PC-3 (cell line): ENCODE data around the gene RTN3. TPM values are rescaled to one million over a fixed set of nuclear protein-coding genes. Genes with fewer than 3 reads are reported as not detected.

Experiments used
- ATAC-seq: fragments of 200-7000 bp; cut with Tn5 transposase; 2 replicates; pipeline ENCODE4 v1.9.1; 2020; ENCODE audit warnings: mild to moderate bottlenecking, moderate library complexity
- BruUV-seq: library from RNA; stranded (reverse); fragments of 400-500 nt; replicated peaks from 2 replicates; lab custom pipeline; 2021; lab: Mats Ljungman, UMichigan
- CTCF ChIA-PET: fragments of 300-600 bp; sonication (Branson Sonifier 250); formaldehyde crosslinking; loops from one replicate; lab custom pipeline; 2022; ENCODE audit warnings: antibody characterized with exemption; lab: Charles Lee
- POLR2A ChIA-PET: fragments of 300-600 bp; sonication (Branson Sonifier 250); formaldehyde crosslinking; loops from one replicate; lab custom pipeline; 2022; ENCODE audit warnings: antibody characterized with exemption; ENCODE audit not compliant: unreplicated experiment; lab: Charles Lee
- DNase-seq: peaks from one replicate; pipeline ENCODE4 v3.0.0-alpha.2; 2015
- H2AFZ ChIP-seq: fragments of 300-600 bp; sonication (generic); 2 replicates; pipeline ENCODE4 v1.6.0; 2016; ENCODE audit warnings: antibody characterized with exemption, low read length
- H3F3A ChIP-seq: fragments of 300-600 bp; sonication (generic); one replicate; pipeline ENCODE4 v1.6.0; 2017; ENCODE audit warnings: antibody characterized with exemption, low read length, control low read depth, mild to moderate bottlenecking; ENCODE audit not compliant: unreplicated experiment
- H3K27ac ChIP-seq: fragments of 300-600 bp; sonication (generic); 2 replicates; pipeline ENCODE4 v1.5.1; 2016; ENCODE audit warnings: mild to moderate bottlenecking, low read length
- H3K27me3 ChIP-seq: fragments of 300-600 bp; sonication (generic); 2 replicates; pipeline ENCODE4 v1.6.1; 2016; ENCODE audit warnings: low read length, mixed read lengths
- H3K36me3 ChIP-seq: fragments of 300-600 bp; sonication (generic); 2 replicates; pipeline ENCODE4 v1.6.1; 2016; ENCODE audit warnings: low read depth, mixed run types, low read length, mixed read lengths
- H3K4me1 ChIP-seq: fragments of 300-600 bp; sonication (generic); 2 replicates; pipeline ENCODE4 v1.5.1; 2016; ENCODE audit warnings: low read length; ENCODE audit not compliant: insufficient read depth
- H3K4me2 ChIP-seq: fragments of 300-600 bp; sonication (generic); 2 replicates; pipeline ENCODE4 v1.6.0; 2016; ENCODE audit warnings: low read length
- H3K4me3 ChIP-seq: fragments of 300-600 bp; sonication (generic); 2 replicates; pipeline ENCODE4 v1.5.1; 2016; ENCODE audit warnings: mild to moderate bottlenecking, low read length, mixed read lengths
- H3K79me2 ChIP-seq: fragments of 300-600 bp; sonication (generic); 2 replicates; pipeline ENCODE4 v1.6.1; 2017; ENCODE audit warnings: low read length, mixed read lengths
- H3K9ac ChIP-seq: fragments of 300-600 bp; sonication (generic); 2 replicates; pipeline ENCODE4 v1.6.0; 2016; ENCODE audit warnings: mild to moderate bottlenecking, low read length
- H3K9me2 ChIP-seq: fragments of 300-600 bp; sonication (generic); replicated peaks from 2 replicates; pipeline ENCODE4 v1.6.1; 2016; ENCODE audit warnings: mixed run types, low read length, mixed read lengths
- H3K9me3 ChIP-seq: fragments of 300-600 bp; sonication (generic); 2 replicates; pipeline ENCODE4 v1.6.1; 2016; ENCODE audit warnings: low read length, mixed read lengths
- H4K20me1 ChIP-seq: fragments of 300-600 bp; sonication (generic); 2 replicates; pipeline ENCODE4 v1.6.1; 2016; ENCODE audit warnings: low read length, mixed read lengths
- EZH2 ChIP-seq: fragments of 300-600 bp; sonication (generic); IDR thresholded peaks from one replicate; pipeline ENCODE4 v1.6.1; 2017; ENCODE audit warnings: antibody characterized with exemption, mild to moderate bottlenecking, low read length; ENCODE audit not compliant: unreplicated experiment
- EZH2phosphoT487 ChIP-seq: fragments of 300-600 bp; sonication (generic); IDR thresholded peaks from 2 replicates; pipeline ENCODE4 v1.6.1; 2018; ENCODE audit warnings: mild to moderate bottlenecking, antibody characterized with exemption, low read length, borderline replicate concordance
- intact Hi-C: fragments of 100-400 bp; cut with micrococcal nuclease; formaldehyde crosslinking; loops from 2 replicates; pipeline ENCODE4 v1.9.0; 2023
- total RNA-seq: library from RNA; depleted of rRNA; stranded (reverse); fragments of >200 nt; gene quantifications from 2 replicates; pipeline ENCODE4 v1.2.3, GENCODE V29; 2014; rRNA removed
- TF ChIP-seq, protein P1 (sequence below): fragments of 300-600 bp; sonication (generic); conservative IDR thresholded peaks from 2 replicates; pipeline ENCODE4 v1.5.1; 2017; ENCODE audit warnings: antibody characterized with exemption, low read depth, mild to moderate bottlenecking, low read length

The RTN3 gene
- total RNA-seq, 1 experiment from 2014 or later, result 100 TPM

DNA sequence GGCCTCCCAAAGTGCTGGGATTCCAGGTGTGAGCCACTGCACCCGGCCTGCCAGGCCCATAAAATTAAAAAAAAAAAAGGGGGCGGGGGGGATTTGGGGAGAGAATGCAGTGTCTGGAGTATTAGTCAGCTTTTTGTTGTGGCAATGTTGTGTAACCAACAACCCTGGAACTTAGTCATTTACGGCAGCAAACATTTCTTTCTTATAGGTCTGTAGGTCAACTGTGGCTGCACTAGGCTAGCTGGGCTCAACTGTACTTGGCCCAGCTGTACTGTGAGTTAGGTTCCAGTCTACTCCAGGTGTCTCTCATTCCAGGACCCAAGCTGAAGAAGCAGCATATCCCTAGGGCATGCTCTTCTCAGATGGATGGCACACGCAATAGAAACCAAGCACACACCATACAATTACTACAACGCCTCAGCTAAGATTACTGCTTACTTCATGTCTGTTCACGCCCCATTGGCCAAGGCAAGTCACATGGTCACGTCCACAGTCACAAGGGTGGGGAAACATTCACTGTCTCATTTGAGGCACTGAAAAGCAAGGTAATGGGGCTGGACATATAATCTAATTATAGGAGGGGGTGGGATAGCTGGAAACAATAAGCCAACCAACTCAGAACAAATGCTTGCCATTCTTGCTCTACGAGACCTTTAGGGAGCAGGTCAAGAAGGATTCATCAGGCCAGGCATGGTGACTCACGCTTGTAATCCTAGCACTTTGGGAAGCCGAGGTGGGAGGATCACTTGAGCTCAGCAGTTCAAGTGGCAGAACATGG is 121.5 kb downstream of the RTN3 start:
- no peaks in the 10 kb centered on the region for H4K20me1 ChIP-seq
- H3K9me3 ChIP-seq, result no peaks in the 10 kb centered on the region
- H3K27me3 ChIP-seq, result no peaks in the 10 kb centered on the region
- no peaks in the 10 kb centered on the region for H3K9me2 ChIP-seq
- H3K27ac ChIP-seq, result peak overlapping the region; percentile 85
- H3K9ac ChIP-seq, result peak overlapping the region; percentile 37
- no peaks in the 10 kb centered on the region for H3K36me3 ChIP-seq
- H3K79me2 ChIP-seq, result no peaks in the 10 kb centered on the region
- CTCF ChIA-PET, result interaction anchor here (0.5 to 1.5 kb wide), 2 partner anchors 8 to 143 kb away, joined by 4 to 5 read pairs; no protein-coding TSS in a partner anchor
- DNase-seq (peak; percentile 90), ATAC-seq (peak; percentile 68)
- peak overlapping the region; percentile 1; the same call in 1 of the 2 replicates for H3K4me3 ChIP-seq
- H3K4me1 ChIP-seq, result peaks cover 32% of the 10 kb centered on the region
- intact Hi-C loops, result no loop called here
- H3F3A ChIP-seq, result no peaks in the 10 kb centered on the region
- no peak for TF ChIP-seq EZH2phosphoT487
- no TSS peak for BruUV-seq
- POLR2A ChIA-PET, result interaction anchor here (0.6 kb wide), 2 partner anchors 13 to 69 kb away, joined by 3 to 4 read pairs; no protein-coding TSS in a partner anchor
- peak overlapping the region; percentile 50 for H3K4me2 ChIP-seq
- H2AFZ ChIP-seq, result 0 out of 2 replicates have a peak overlapping the region, but pooled peaks have one; percentile 1

DNA sequence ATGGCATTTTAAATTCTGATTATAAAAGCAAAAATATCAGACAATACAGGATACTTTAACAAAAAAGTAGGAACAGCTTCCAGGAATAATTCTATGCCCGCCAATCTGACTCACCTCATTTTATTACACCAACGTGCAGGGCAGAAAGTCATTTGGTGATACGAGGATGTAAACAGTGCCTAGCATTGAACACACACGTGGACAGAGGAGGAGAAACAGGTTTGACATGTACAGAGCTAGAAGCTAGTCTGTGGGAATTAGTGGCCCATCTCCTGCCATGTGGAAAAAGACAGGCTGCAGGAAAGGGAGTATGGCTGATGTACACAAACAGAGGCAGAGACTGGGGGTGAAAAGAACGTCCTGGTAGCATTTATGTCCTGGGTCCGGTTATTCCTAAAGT is 123.0 kb downstream of the RTN3 start:
- no peak overlapping the region for H3K9ac ChIP-seq
- H3K79me2 ChIP-seq, result no peaks in the 10 kb centered on the region
- intact Hi-C loops, result no loop called here
- DNase-seq, result peak; percentile 98
- peak; percentile 86 for ATAC-seq
- H2AFZ ChIP-seq, result peak overlapping the region; percentile 9; the same call in 1 of the 2 replicates
- no peaks in the 10 kb centered on the region for H3K27me3 ChIP-seq
- no peaks in the 10 kb centered on the region for H3K36me3 ChIP-seq
- H3K4me3 ChIP-seq, result no peak overlapping the region
- H3K27ac ChIP-seq, result peak overlapping the region; percentile 85
- H3K9me2 ChIP-seq, result no peaks in the 10 kb centered on the region
- ChIA-PET CTCF (no interaction called here), POLR2A (interaction anchor here (0.6 kb wide), 1 partner anchor 164 kb away, joined by 3 read pairs; no protein-coding TSS in a partner anchor)
- H3K4me1 ChIP-seq, result peaks cover 32% of the 10 kb centered on the region
- TF ChIP-seq, protein P1, sequence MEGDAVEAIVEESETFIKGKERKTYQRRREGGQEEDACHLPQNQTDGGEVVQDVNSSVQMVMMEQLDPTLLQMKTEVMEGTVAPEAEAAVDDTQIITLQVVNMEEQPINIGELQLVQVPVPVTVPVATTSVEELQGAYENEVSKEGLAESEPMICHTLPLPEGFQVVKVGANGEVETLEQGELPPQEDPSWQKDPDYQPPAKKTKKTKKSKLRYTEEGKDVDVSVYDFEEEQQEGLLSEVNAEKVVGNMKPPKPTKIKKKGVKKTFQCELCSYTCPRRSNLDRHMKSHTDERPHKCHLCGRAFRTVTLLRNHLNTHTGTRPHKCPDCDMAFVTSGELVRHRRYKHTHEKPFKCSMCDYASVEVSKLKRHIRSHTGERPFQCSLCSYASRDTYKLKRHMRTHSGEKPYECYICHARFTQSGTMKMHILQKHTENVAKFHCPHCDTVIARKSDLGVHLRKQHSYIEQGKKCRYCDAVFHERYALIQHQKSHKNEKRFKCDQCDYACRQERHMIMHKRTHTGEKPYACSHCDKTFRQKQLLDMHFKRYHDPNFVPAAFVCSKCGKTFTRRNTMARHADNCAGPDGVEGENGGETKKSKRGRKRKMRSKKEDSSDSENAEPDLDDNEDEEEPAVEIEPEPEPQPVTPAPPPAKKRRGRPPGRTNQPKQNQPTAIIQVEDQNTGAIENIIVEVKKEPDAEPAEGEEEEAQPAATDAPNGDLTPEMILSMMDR, result no peak
- TF ChIP-seq EZH2, result no peak
- H3F3A ChIP-seq, result no peaks in the 10 kb centered on the region
- no peaks in the 10 kb centered on the region for H4K20me1 ChIP-seq
- H3K4me2 ChIP-seq, result peak overlapping the region; percentile 58
- no peaks in the 10 kb centered on the region for H3K9me3 ChIP-seq
- no TSS peak for BruUV-seq

DNA sequence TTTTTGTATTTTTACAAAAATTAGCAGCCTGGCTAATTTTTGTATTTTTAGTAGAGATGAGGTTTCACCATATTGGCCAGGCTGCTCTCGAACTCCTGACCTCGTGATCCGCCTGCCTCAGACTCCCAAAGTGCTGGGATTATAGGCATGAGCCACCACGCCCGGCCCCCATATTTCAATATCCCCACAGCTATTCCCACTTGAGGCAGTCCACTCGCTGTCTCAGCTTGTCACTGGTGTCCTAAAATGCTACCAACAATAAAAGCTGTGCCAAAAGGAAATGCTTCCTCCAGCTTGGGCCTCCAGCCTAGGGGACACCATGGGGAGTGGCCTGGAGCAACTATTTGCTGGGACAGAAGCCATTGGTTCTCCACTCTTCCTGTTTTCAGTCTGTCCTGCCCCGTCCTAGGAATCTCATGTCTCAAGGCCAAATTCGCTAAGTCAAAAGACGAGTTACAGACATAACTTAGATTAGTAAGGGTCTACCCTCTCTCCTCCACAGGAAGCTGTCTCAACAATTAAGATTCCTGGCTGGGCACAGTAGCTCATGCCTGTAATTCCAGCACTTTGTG is 124.6 kb downstream of the RTN3 start:
- no peaks in the 10 kb centered on the region for H3K9me3 ChIP-seq
- no peak overlapping the region for H3K9ac ChIP-seq
- intact Hi-C loops, result no loop called here
- H3K27me3 ChIP-seq, result no peaks in the 10 kb centered on the region
- no peaks in the 10 kb centered on the region for H3K9me2 ChIP-seq
- no peaks in the 10 kb centered on the region for H3K36me3 ChIP-seq
- TF ChIP-seq EZH2, result no peak
- TF ChIP-seq, protein P1, result no peak
- TF ChIP-seq EZH2phosphoT487, result no peak
- BruUV-seq, result no TSS peak
- H2AFZ ChIP-seq, result no peak overlapping the region
- H3K79me2 ChIP-seq, result no peaks in the 10 kb centered on the region
- no peak for ATAC-seq
- DNase-seq, result no peak
- H3F3A ChIP-seq, result no peaks in the 10 kb centered on the region
- H3K4me1 ChIP-seq, result peaks cover 32% of the 10 kb centered on the region
- ChIA-PET CTCF (no interaction called here), POLR2A (no interaction called here)
- no peak overlapping the region for H3K4me2 ChIP-seq
- no peak overlapping the region for H3K4me3 ChIP-seq
- no peak overlapping the region for H3K27ac ChIP-seq
- H4K20me1 ChIP-seq, result no peaks in the 10 kb centered on the region

Other genes starting within 250 kb of the RTN3 start
- gene PLAAT5, start 190.3 kb upstream of the RTN3 start, total RNA-seq, result not detected in 2 replicates
- 0.07 TPM in 1 of 2 replicates, not detected in the other for gene LGALS12, start 175.4 kb upstream of the RTN3 start, total RNA-seq
- 5.4 and 5.6 TPM in 2 replicates for gene PLAAT4, start 144.7 kb upstream of the RTN3 start, total RNA-seq
- gene PLAAT2, start 118.1 kb upstream of the RTN3 start, total RNA-seq, result 3.0 and 5.6 TPM in 2 replicates
- gene PLAAT3, start 67.1 kb upstream of the RTN3 start, total RNA-seq, result 57.8 and 69.0 TPM in 2 replicates
- 47.2 and 51.0 TPM in 2 replicates for gene ATL3, start 10.1 kb upstream of the RTN3 start, total RNA-seq
- gene ZFTA, start 87.3 kb downstream of the RTN3 start, total RNA-seq, result 15.1 and 29.5 TPM in 2 replicates
- 61.5 and 67.2 TPM in 2 replicates for gene SPINDOC, start 132.0 kb downstream of the RTN3 start, total RNA-seq
- 60.1 and 66.5 TPM in 2 replicates for gene MARK2, start 157.6 kb downstream of the RTN3 start, total RNA-seq
- 1.2 and 1.4 TPM in 2 replicates for gene RCOR2, start 235.7 kb downstream of the RTN3 start, total RNA-seq